Kidney (tissue), 14 donors: ENCODE results near the gene GALNT11. TPM values are rescaled to one million over a fixed set of nuclear protein-coding genes. Genes with fewer than 3 reads are reported as not detected.
"Not testable (repeated sequence)": the region's sequence is repeated elsewhere in the genome, so short reads cannot be mapped to it uniquely, and the experiment has no call there.

Experiments used
- DNase-seq, 5 donors: peaks; one replicate each; pipeline ENCODE4 v3.0.0-alpha.2; 2013 to 2020
- FAIRE-seq: peaks from 2 replicates; lab custom pipeline; 2012; peaks lifted over from hg19 to GRCh38; lab: Jason Lieb, UNC
- H3K27ac ChIP-seq, 2 donors: one replicate each; pipeline ENCODE4 v1.7.0; 2013; ENCODE audit warnings: low read depth in 2 of 2, low read length in 2 of 2, inconsistent platforms in 1 of 2
- H3K27me3 ChIP-seq: one replicate; pipeline ENCODE4 v1.7.1; 2013; ENCODE audit warnings: low read length, inconsistent platforms; ENCODE audit not compliant: control insufficient read depth, insufficient read depth
- H3K36me3 ChIP-seq, 3 donors: one replicate each; pipeline versions ENCODE4 v1.7.0 to v1.7.1; 2013; ENCODE audit warnings: low read length in 3 of 3, control low read depth in 1 of 3, inconsistent platforms in 1 of 3; ENCODE audit not compliant: insufficient read depth in 3 of 3, control insufficient read depth in 2 of 3
- H3K4me1 ChIP-seq, 3 donors: one replicate each; pipeline versions ENCODE4 v1.7.0 to v1.7.1; 2013; ENCODE audit warnings: low read length in 3 of 3, inconsistent platforms in 1 of 3, low read depth in 1 of 3; ENCODE audit not compliant: control insufficient read depth in 2 of 3, insufficient read depth in 2 of 3
- H3K4me3 ChIP-seq, 3 donors: one replicate each; pipeline versions ENCODE4 v1.7.0 to v1.8.1; 2013; ENCODE audit warnings: low read length in 3 of 3, control low read depth in 1 of 3, inconsistent platforms in 1 of 3
- H3K9ac ChIP-seq, 3 donors: one replicate each; pipeline versions ENCODE4 v1.7.0 to v1.7.1; 2013; ENCODE audit warnings: low read length in 3 of 3, control low read depth in 1 of 3, inconsistent platforms in 1 of 3
- H3K9me3 ChIP-seq, 3 donors: one replicate each; pipeline versions ENCODE4 v1.7.0 to v1.7.1; 2013; ENCODE audit warnings: low read length in 3 of 3, control low read depth in 1 of 3, inconsistent platforms in 1 of 3; ENCODE audit not compliant: control insufficient read depth in 2 of 3, insufficient read depth in 1 of 3
- CTCF ChIP-seq: IDR thresholded peaks from 3 replicates; pipeline ENCODE4 v1.5.1; 2012; ENCODE audit warnings: mild to moderate bottlenecking, moderate library complexity, borderline replicate concordance; ENCODE audit not compliant: insufficient read depth; ENCODE audit errors: extremely low read depth
- intact Hi-C: fragments of 100-400 bp; cut with DNase I; formaldehyde crosslinking; loops from one replicate; pipeline ENCODE4 v1.11.1; 2022
- polyA plus RNA-seq: library from polyadenylated mRNA; stranded (reverse); fragments of 350-450 nt; fragmentation: Illumina TruSeq; extraction: RNeasy Lipid Tissue Mini Kit (QIAGEN cat#74804); gene quantifications from one replicate; pipeline ENCODE4 v1.2.3, GENCODE V29; 2014; ENCODE audit warnings: low read depth, low replicate concordance; ENCODE audit not compliant: insufficient read depth
- total RNA-seq: library from RNA; stranded (reverse); fragmentation: NEBNext Ultra II Directional; extraction: Animal tissue kit (Norgen Biotek cat#: 25700); gene quantifications from one replicate; pipeline ENCODE4 v1.2.1, GENCODE V29; 2021
- donor health status: control.
- donor health status: control.
- donor health status: control.
- donor health status: control.
- donor health status: control.
- donor health status: DM: yes; HTN: yes; CAD: no.
- donor health status: Normal renal cell carcinoma (clear cell type).

Gene GALNT11
- total and polyA plus RNA-seq, 2 donors from 2014 or later: 86.3 to 116 TPM

GRCh38 chr7:152030059-152030458 lies 4.6 kb downstream of the GALNT11 start:
- H3K9ac ChIP-seq, H3K4me3 ChIP-seq, H3K9me3 ChIP-seq, H3K27me3 ChIP-seq, H3K4me1 ChIP-seq, FAIRE-seq, intact Hi-C loops, H3K27ac ChIP-seq, H3K36me3 ChIP-seq: not testable (repeated sequence)
- TF ChIP-seq CTCF: peak; percentile 45
- DNase-seq: peak in 1 of 5 donors; percentile 27

DNA sequence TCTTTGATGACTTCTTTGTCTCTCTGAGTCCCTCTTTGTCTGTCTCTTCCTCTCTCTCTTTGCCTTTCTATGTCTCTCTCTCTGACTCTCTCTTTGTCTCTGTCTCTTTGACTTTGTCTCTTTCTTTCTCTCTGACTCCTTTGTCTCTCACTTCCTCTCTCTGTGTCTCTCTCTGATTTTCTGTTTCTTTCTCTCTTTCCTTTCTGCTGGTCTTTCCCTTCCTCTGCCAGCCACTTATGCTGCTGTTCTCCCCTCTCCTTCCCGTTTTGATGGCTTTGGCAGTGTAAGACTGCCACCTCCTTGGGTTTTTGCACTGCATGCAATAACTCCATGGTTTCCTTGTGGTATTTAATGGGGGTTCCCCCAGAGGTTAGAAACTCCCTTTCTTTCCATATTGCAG lies 5.2 kb downstream of the GALNT11 start:
- H3K27ac ChIP-seq, H3K9ac ChIP-seq, intact Hi-C loops, H3K36me3 ChIP-seq, H3K9me3 ChIP-seq, FAIRE-seq, H3K4me1 ChIP-seq, H3K4me3 ChIP-seq, DNase-seq, H3K27me3 ChIP-seq: not testable (repeated sequence)

DNA sequence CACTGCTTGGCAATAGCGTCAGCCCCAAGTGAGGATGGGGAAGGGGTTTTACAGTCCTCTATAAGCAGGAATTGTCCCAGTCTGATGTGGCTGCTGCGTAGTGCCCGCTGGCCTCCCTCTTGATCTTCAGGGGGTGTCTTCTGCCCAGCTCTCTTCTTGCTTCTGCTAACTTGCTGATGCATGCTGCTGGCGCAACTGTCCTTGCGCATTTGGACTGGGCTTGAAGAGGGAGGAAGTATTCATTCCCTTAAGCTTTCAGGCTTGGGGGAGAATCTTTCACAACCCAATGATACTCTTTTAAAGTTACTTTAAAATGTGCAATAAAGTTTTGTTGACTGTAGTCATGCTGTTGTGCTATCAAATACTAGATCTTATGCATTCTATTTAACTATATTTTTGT lies 10.3 kb downstream of the GALNT11 start:
- FAIRE-seq (no peak), DNase-seq (no peak)
- Histone ChIP-seq H3K36me3 (no peaks in the 10 kb centered on the region), H3K4me3 (no peak overlapping the region), H3K27ac (no peak overlapping the region), H3K9me3 (peaks cover 0 to 23% (median 0%) of the 10 kb centered on the region in 3 donors), H3K9ac (no peak overlapping the region), H3K4me1 (no peaks in the 10 kb centered on the region), H3K27me3 (no peaks in the 10 kb centered on the region)
- no peak for TF ChIP-seq CTCF
- intact Hi-C loops: no loop called here

GRCh38 chr7:152038410-152038809 lies 12.9 kb downstream of the GALNT11 start:
- FAIRE-seq, H3K4me3 ChIP-seq, H3K36me3 ChIP-seq, H3K9ac ChIP-seq, H3K27ac ChIP-seq, DNase-seq, intact Hi-C loops, H3K4me1 ChIP-seq, H3K27me3 ChIP-seq: not testable (repeated sequence)
- peaks cover 0 to 23% (median 0%) of the 10 kb centered on the region in 3 donors for H3K9me3 ChIP-seq

- DNase-seq, H3K27ac ChIP-seq, H3K27me3 ChIP-seq, H3K4me1 ChIP-seq, H3K36me3 ChIP-seq, H3K4me3 ChIP-seq, intact Hi-C loops, FAIRE-seq, H3K9ac ChIP-seq: not testable (repeated sequence)
- peaks cover 0 to 17% (median 0%) of the 10 kb centered on the region in 3 donors for H3K9me3 ChIP-seq
These were observed 17.6 kb downstream of the GALNT11 start for GRCh38 chr7:152043086-152043485.

DNA sequence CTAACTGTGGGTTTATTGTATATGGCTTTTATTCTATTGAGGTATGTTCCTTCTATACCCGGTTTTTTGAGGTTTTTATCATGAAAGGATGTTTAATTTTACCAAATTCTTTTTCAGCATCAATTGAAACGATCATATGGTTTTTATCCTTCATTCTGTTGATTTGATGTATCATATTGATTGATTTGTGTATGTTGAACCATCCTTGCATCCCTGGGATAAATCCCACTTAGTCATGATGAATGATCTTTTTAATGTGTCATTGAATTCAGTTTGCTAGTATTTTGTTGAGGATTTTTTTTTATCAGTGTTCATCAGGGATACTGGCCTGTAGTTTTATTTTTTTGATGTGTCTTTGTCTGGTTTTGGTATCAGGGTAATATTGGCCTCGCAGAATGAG lies 19.4 kb downstream of the GALNT11 start:
- H3K4me1 ChIP-seq, H3K9ac ChIP-seq, H3K9me3 ChIP-seq, H3K36me3 ChIP-seq, FAIRE-seq, intact Hi-C loops, H3K4me3 ChIP-seq, DNase-seq, H3K27ac ChIP-seq, H3K27me3 ChIP-seq: not testable (repeated sequence)
